Epithelial cell of prostate (primary cell): ENCODE measurements around the gene BCAS3.
"Not testable (repeated sequence)": the region's sequence is repeated elsewhere in the genome, so short reads cannot be mapped to it uniquely, and the experiment has no call there.

Experiments
- DNase-seq: peaks from one replicate; pipeline ENCODE4 v3.0.0-alpha.2; 2011; ENCODE audit warnings: low read depth, low spot score
- H3K27ac ChIP-seq: fragments of 450-650 bp; 2 replicates; pipeline ENCODE4 v1.5.1; 2017; ENCODE audit warnings: mild to moderate bottlenecking

The BCAS3 gene

DNA sequence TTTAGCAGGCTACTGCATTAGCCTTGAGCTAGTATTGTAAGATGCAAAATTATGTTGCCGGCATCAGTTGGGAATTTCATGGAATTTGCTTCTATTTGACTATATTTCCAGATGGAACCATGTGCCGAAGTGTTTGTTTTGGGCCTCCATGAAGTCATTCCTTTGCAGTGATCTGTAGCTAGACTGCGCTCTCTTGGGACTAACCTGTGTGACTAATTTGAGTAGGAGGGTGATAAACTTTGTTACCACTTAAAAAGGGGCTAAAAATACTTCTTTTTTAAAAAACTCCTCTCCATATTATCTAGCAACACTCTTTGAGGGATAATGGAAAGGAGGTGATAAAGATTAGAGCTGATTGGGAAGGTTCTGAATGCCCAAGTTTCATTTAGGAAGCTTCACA is 555.2 kb downstream of the BCAS3 start:
- H3K27ac ChIP-seq: no peak overlapping the region
- DNase-seq: no peak

DNA sequence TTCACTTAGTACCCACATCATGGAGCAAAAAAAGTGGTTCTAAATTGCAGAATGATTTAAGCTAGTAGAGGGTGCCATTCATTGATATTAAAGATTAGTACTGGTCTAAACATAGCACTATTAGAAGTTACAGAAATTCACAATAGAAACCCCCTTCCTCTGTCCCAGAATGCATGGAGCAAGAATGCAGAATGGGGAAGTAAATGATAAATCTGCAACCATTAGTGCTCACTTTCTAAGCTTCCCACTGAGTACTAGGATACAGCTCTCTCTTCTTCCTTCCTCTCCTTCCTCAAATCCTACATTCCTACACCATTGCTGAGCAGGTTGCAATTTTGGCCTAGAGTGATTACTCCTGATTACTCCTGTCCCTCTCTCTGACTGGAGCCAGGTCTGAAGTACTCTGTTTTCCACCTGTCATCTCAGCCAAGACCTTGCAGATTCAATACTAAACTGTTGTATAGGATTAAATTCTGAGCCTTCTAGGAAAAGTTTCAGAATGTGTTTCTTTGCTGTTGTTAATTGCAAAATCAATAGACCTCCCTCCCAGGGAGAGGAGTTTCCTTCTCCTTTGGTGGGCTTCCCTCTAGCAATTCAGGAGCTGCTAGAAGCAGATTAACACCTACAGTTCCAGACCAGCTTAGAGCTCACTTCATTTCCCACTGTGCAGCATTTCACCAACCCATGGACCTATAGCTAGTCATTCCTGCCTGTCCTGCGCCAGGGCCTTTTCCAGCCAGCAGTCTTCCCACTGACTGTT is 556.5 kb downstream of the BCAS3 start:
- no peak for DNase-seq
- no peak overlapping the region for H3K27ac ChIP-seq

GRCh38 chr17:61235001-61235826 is 557.6 kb downstream of the BCAS3 start:
- DNase-seq: no peak
- no peak overlapping the region for H3K27ac ChIP-seq

GRCh38 chr17:61235827-61236197 is 558.2 kb downstream of the BCAS3 start:
- peak; percentile 22 for DNase-seq

DNA sequence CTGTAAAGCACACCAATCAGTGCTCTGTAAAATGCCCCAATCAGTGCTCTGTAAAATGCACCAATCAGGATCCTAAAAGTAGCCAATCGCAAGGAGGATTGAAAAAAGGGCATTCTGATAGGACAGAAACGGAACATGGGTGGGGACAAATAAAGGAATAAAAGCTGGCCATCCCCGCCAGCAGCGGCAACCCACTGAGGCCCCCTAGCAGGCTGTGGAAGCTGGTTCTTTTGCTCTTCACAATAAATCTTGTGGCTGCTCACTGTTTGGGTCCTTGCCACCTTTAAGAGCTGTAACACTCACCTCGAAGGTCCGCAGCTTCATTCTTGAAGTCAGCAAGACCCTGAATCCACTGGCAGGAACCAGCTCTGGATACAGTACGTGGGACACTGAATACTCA is 559.6 kb downstream of the BCAS3 start:
- no peak overlapping the region for H3K27ac ChIP-seq
- no peak for DNase-seq

More at GRCh38 chr17:61235827-61236197, 558.2 kb downstream of the BCAS3 start:
- no peak overlapping the region for H3K27ac ChIP-seq

- DNase-seq: no peak
- H3K27ac ChIP-seq: no peak overlapping the region
Measured at GRCh38 chr17:61238455-61238933, 560.8 kb downstream of the BCAS3 start.

GRCh38 chr17:61239327-61239726 is 561.7 kb downstream of the BCAS3 start:
- DNase-seq: no peak
- H3K27ac ChIP-seq: no peak overlapping the region

GRCh38 chr17:61239953-61240352 is 562.3 kb downstream of the BCAS3 start:
- no peak for DNase-seq
- no peak overlapping the region for H3K27ac ChIP-seq

- DNase-seq: no peak
- H3K27ac ChIP-seq: no peak overlapping the region
Measured at GRCh38 chr17:61240851-61241468, 563.3 kb downstream of the BCAS3 start.

DNA sequence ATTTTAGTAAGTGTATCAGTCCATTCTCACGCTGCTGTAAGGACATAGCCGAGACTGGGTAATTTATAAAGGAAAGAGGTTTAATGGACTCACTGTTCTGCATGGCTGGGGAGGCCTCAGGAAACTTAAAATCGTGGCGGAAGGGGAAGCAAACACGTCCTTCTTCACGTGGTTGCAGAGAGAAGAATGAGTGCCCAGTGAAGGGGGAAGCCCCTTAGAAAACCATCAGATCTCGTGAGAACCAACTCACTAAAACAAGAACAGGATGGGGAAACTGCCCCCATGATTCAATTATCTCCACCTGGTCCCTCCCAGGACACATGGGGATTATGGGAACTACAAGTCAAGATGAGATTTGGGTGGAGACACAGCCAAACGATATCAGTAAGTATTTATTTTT is 567.3 kb downstream of the BCAS3 start:
- not testable (repeated sequence) for DNase-seq

DNA sequence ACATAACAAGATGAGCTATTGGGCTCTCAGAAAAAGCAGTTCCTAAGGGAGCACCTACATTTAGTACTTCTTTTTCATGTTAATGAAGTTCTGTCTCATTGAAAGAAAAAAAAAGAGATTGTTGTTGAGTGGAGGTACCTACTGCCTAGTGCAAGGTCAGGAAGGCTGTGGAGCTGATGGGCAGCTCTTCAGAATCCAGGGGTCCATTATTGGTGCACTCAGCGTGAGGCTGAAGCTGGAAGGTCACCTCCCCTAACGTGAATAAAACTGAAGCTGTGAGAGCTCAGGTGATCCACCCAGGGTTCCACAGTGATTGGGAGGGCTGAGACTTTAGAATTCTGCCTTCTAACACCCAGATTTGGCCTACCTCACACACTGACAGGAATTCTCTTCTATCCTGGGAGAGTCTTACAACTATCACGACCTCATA is 568.1 kb downstream of the BCAS3 start:
- H3K27ac ChIP-seq: no peak overlapping the region
- DNase-seq: no peak

More for the DNA sequence above, 567.3 kb downstream of the BCAS3 start:
- H3K27ac ChIP-seq: not testable (repeated sequence)

GRCh38 chr17:61247439-61247838 is 569.8 kb downstream of the BCAS3 start:
- no peak for DNase-seq
- no peak overlapping the region for H3K27ac ChIP-seq

DNA sequence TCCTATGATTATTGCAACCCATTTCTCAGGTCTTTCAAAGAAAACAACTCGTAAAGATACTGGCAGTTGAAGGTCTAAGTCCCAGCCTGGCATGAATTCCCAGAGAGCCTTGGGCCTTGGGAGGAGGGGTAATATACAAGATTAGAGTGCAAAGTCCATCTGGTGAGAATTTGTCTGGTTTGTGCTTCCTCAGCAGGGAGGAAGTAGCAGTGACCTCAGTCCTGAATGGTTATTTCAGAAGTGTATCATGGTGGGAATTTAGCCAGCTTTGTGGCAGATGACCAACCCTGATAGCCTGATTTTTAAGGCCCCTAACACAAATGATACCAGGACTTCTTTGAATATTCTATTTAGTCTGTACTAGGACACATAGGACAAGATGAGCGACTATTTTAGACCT is 570.7 kb downstream of the BCAS3 start:
- no peak for DNase-seq
- H3K27ac ChIP-seq: no peak overlapping the region

DNA sequence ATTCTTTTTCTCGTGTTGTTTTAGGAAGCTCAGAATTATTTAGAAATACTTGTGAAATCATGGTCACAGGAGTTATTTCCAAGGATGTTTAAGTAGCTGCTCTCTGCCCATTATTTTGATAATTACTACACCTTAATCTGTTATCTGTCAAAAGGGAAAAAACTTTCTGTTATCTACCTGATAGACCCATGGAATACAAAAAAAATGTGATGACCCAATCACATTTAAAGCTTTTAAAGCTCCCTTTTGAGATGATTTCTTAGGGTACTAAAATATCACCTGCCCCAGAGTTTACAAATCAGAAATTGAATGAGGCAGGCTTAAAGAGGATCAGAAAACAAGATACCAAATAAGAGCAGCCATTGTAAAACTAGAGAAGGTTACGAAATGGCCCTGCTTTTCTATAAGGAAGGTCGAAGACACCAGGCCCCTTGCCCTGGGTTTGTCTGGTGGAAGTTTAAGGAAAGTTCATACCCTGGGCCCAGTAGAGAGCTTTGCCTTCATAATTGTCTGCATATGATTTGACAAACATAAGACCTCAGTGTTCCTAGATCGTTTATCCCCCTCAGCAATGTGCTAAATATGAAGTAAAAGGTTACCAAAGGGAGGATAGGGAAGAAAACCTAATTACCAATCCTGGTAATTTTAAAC is 572.1 kb downstream of the BCAS3 start:
- no peak for DNase-seq
- H3K27ac ChIP-seq: peak overlapping the region; percentile 64

- peak overlapping the region; percentile 64 for H3K27ac ChIP-seq
- DNase-seq: no peak
Measured at GRCh38 chr17:61250335-61250890, 572.8 kb downstream of the BCAS3 start.

- H3K27ac ChIP-seq: peak overlapping the region; percentile 64
- no peak for DNase-seq
Measured at GRCh38 chr17:61251939-61252865, 574.6 kb downstream of the BCAS3 start.

DNA sequence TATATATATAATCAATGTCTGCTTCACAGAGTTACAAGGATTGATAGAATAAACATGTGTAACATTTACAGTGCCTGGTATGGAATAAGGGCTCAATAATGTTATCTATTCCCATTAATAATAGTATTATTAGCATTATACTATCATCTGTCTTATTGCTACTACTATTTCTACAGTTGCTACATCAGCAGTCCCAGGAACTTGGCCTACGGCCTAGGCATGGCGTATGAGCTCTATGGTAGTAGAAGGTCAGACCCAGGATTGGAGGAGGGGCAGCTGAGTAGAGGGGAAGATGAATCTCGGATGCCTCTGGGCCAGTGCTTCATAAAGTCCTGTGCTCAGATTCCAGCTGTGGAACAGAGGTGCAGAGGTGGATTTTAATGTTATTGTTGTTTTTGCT is 575.7 kb downstream of the BCAS3 start:
- no peak for DNase-seq
- H3K27ac ChIP-seq: no peak overlapping the region

DNA sequence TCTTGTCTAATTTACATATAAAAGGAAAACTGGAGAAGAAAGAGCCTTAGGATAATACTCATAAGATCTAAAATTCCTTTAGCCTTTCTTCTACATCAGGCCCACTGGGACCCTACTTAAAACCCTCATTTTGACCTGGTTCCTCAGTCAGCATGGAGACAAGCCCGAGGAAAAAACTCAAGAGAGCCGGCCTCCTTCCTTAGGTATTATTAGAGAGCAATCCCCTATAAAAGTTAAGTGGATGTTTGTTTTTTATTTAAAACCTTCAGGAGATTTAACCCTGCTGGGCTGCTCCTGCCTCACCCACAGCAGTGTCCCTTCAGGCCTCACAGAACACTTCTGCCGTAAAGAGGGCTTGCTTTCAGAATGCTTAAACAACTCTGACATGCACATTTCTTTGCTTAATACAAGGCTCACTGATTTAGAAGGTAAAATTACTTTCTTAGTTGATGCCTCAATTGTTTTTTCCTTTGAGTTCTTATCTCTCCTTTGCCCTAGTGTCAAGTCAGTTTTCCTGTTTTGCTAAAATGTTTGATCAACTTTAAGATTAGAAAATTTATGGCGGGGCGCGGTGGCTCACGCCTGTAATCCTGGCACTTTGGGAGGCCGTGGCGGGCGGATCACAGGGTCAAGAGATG is 576.4 kb downstream of the BCAS3 start:
- no peak overlapping the region for H3K27ac ChIP-seq
- no peak for DNase-seq

DNA sequence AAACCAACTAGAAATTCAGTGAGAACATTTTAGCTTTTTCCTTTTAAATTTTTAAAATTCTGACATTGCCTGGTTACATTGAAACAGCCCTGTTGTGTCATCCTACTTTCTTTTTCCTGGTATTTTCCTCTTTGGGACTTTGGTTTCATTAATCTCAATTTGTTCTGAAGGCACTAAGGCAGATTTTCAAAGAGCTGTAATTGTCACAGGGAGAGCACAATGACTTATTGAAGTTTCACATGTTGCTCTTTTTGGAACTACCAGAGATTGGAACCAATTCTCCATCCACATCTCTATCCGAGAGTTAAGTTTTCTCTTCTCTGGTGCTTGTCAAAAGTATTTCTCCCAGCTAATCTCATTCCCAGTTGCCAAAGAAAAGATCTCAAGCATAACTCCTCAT is 577.3 kb downstream of the BCAS3 start:
- no peak overlapping the region for H3K27ac ChIP-seq
- no peak for DNase-seq
